Chondrocyte (in vitro differentiated cells): ENCODE data around the gene GCFC2. TPM values are rescaled to one million over a fixed set of nuclear protein-coding genes. Genes with fewer than 3 reads are reported as not detected.

ENCODE experiments used
- DNase-seq: peaks from one replicate; pipeline ENCODE4 v3.0.0; 2021; ENCODE audit warnings: mixed read lengths, low spot score
- H3K27ac Mint-ChIP-seq: one replicate; pipeline ENCODE4 v1.8.0; 2021; ENCODE audit warnings: mild to moderate bottlenecking, moderate library complexity, mixed read lengths; ENCODE audit not compliant: unreplicated experiment
- H3K27me3 Mint-ChIP-seq: 2 replicates; pipeline ENCODE4 v1.8.0; 2021; ENCODE audit warnings: low read depth, mixed read lengths
- H3K36me3 Mint-ChIP-seq: 2 replicates; pipeline ENCODE4 v1.8.0; 2021; ENCODE audit warnings: low read depth, mixed read lengths
- H3K4me1 Mint-ChIP-seq: 2 replicates; pipeline ENCODE4 v1.8.0; 2021; ENCODE audit warnings: low read depth, mild to moderate bottlenecking, mixed read lengths
- H3K4me3 Mint-ChIP-seq: one replicate; pipeline ENCODE4 v1.8.0; 2021; ENCODE audit warnings: mild to moderate bottlenecking, moderate library complexity, mixed read lengths; ENCODE audit not compliant: unreplicated experiment
- H3K9me3 Mint-ChIP-seq: 2 replicates; pipeline ENCODE4 v1.8.0; 2021; ENCODE audit warnings: low read depth, mixed read lengths
- total RNA-seq: library from RNA; stranded (reverse); gene quantifications from 3 replicates; pipeline ENCODE4 v1.2.1, GENCODE V29; 2021
- TF ChIP-seq, protein P1 (sequence below): fragments of 200-600 bp; sonication (generic); IDR thresholded peaks from 2 replicates; pipeline ENCODE4 v1.5.0; 2021; ENCODE audit warnings: antibody characterized with exemption, mild to moderate bottlenecking, moderate library complexity

GCFC2 gene
- total RNA-seq, 1 donor from 2014 or later: 10.7 TPM

DNA sequence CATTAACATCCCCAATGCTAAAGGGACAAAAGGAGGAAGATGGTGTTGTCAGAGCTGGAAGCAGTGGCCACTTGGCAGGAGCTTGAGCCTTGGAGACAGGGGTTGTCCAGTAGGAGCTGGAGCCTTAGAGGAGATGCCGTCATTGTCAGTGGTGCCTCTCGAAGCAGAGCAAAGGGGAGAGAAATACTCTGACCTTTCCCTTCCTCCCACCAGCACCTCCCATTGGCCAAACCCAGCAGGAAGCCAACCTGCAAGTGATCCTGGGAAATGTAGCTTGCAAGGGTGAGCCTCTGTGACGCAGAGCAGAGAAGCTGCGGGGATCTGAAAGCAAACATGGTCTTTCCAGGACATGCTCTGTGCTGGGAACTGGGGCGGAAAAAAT, 97.9 kb downstream of the GCFC2 start:
- TF ChIP-seq, protein P1, sequence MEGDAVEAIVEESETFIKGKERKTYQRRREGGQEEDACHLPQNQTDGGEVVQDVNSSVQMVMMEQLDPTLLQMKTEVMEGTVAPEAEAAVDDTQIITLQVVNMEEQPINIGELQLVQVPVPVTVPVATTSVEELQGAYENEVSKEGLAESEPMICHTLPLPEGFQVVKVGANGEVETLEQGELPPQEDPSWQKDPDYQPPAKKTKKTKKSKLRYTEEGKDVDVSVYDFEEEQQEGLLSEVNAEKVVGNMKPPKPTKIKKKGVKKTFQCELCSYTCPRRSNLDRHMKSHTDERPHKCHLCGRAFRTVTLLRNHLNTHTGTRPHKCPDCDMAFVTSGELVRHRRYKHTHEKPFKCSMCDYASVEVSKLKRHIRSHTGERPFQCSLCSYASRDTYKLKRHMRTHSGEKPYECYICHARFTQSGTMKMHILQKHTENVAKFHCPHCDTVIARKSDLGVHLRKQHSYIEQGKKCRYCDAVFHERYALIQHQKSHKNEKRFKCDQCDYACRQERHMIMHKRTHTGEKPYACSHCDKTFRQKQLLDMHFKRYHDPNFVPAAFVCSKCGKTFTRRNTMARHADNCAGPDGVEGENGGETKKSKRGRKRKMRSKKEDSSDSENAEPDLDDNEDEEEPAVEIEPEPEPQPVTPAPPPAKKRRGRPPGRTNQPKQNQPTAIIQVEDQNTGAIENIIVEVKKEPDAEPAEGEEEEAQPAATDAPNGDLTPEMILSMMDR: no peak

More for the DNA sequence above, 97.9 kb downstream of the GCFC2 start:
- no peak for DNase-seq
- Mint-ChIP-seq H3K9me3 (no peaks in the 10 kb centered on the region), H3K27ac (no peak overlapping the region), H3K27me3 (no peaks in the 10 kb centered on the region), H3K4me1 (peaks cover 13% of the 10 kb centered on the region), H3K36me3 (no peaks in the 10 kb centered on the region), H3K4me3 (no peak overlapping the region)

Other genes starting within 250 kb of the GCFC2 start
- 19.8 to 27.3 TPM (median 20.9 TPM) in 3 replicates for gene EVA1A, start 150.0 kb downstream of the GCFC2 start, total RNA-seq
- gene MRPL19, start 64.1 kb downstream of the GCFC2 start, total RNA-seq: 43.5 to 52.3 TPM (median 47.8 TPM) in 3 replicates